Measurements from ENCODE around the gene NFIB.

- TF ChIP-seq CTCF (IDR thresholded peaks at IDR 0.05) (no peak), POLR2A (IDR thresholded peaks at IDR 0.05) (no peak), POLR2AphosphoS5 (IDR thresholded peaks at IDR 0.05) (no peak)
Measured at GRCh38 chr9:14273696-14274121, 40.2 kb downstream of the NFIB start.
